ENCODE measurements around the gene GRID1. TPM values are rescaled to one million over a fixed set of nuclear protein-coding genes. Genes with fewer than 3 reads are reported as not detected.
"Not testable (repeated sequence)": the region's sequence is repeated elsewhere in the genome, so short reads cannot be mapped to it uniquely, and the experiment has no call there.

The GRID1 gene
- total RNA-seq, 1 donor from 2014 or later: 0.12 TPM

GRCh38 chr10:85983051-85983450 is 383.5 kb downstream of the GRID1 start:
- DNase-seq (ENCODE audit: extremely low read depth, low read depth, low spot score): no peak

- no peak for DNase-seq (ENCODE audit: extremely low read depth, low read depth, low spot score)
Measured at GRCh38 chr10:85979598-85979997, 387.0 kb downstream of the GRID1 start.

GRCh38 chr10:85978566-85979358 is 387.8 kb downstream of the GRID1 start:
- no peak for DNase-seq (ENCODE audit: extremely low read depth, low read depth, low spot score)

- no peak for DNase-seq (ENCODE audit: extremely low read depth, low read depth, low spot score)
Measured at GRCh38 chr10:85977642-85978041, 389.0 kb downstream of the GRID1 start.

- DNase-seq (ENCODE audit: extremely low read depth, low read depth, low spot score): no peak
Measured at GRCh38 chr10:85976267-85976793, 390.3 kb downstream of the GRID1 start.

- no peak for DNase-seq (ENCODE audit: extremely low read depth, low read depth, low spot score)
Measured at GRCh38 chr10:85971494-85971893, 395.1 kb downstream of the GRID1 start.

DNA sequence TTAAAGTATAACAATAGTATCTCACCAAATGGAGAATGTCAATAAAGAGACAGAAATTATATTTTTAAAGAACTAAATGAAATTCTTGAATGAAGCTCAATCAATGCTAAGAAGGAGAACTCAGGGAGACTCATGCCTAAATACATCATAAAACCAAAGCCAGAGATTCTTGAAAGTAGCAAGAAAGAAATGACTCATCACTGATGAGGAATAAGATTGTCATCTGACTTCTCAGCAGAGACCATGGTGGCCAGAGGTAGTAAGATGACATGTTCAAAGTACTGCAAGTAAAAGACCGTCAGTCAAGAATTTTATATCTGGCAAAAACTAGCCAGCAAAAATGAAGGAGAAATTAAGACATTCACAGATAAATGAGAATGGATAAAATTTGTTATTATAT is 399.0 kb downstream of the GRID1 start:
- DNase-seq (ENCODE audit: extremely low read depth, low read depth, low spot score): no peak

GRCh38 chr10:85961479-85962067 is 405.0 kb downstream of the GRID1 start:
- DNase-seq (ENCODE audit: extremely low read depth, low read depth, low spot score): no peak

DNA sequence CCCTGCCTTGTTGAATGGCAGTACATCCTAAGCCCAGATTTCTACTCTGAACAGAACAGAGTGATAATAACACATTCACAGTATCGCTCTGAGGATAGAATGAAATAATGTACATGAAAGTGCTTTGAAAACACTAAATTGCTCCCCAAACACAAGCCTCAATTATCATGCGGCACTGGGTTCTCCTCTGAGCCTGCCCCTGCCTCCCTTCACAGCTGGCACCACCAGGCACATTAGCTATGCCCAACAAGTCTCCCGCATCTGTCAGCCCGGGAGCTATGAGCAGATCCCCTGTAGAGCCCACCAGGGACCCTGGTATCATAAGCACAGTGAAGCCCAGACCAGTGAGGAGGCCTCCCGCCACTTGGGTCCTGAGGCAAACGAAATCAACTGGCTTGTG is 405.5 kb downstream of the GRID1 start:
- DNase-seq (ENCODE audit: extremely low read depth, low read depth, low spot score): no peak

DNA sequence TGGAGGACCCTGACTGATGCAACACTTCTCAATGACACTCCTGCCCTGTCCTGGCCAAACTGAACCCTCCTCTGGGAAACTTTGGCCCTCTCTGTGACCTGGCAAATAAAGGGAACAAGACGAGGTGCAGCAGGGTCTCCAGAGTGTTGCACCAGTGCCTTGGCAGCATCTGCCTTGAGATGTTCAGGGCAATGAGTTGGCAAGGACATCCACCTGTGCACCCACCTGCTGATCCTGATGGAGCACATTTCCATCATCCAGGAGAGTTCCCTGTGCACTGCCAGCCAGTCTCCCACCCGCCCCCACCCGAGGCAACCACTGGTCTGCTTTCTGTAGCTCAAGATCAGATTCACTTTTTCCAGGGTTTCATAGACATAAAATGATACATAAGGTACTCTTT is 407.4 kb downstream of the GRID1 start:
- no peak for DNase-seq (ENCODE audit: extremely low read depth, low read depth, low spot score)

- no peak for DNase-seq (ENCODE audit: extremely low read depth, low read depth, low spot score)
Measured at GRCh38 chr10:85950921-85951320, 415.7 kb downstream of the GRID1 start.

GRCh38 chr10:85946713-85947326 is 419.8 kb downstream of the GRID1 start:
- no peak for DNase-seq (ENCODE audit: extremely low read depth, low read depth, low spot score)

- no peak for DNase-seq (ENCODE audit: extremely low read depth, low read depth, low spot score)
Measured at GRCh38 chr10:85936161-85936560, 430.4 kb downstream of the GRID1 start.

DNA sequence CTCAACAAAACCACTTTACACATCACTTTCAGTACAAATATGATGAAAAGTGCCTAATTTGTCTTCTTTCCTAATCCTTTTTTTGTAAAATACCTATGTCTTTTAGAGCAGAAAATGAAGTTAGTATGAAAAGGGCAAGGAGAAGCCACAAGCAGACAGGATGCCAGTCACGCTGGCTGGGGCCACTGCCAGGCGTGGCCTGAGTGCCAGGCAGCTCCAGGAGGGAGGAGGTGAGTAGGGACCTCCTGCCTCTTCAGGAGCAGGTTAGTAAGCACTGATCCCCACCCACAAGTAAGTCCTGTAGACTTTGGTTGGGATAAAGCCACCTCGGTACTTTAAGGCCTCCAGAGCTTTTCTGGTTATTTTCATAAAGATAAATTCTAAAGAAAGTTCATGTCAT is 432.0 kb downstream of the GRID1 start:
- DNase-seq (ENCODE audit: extremely low read depth, low read depth, low spot score): no peak

- DNase-seq (ENCODE audit: extremely low read depth, low read depth, low spot score): not testable (repeated sequence)
Measured at GRCh38 chr10:85929993-85930392, 436.6 kb downstream of the GRID1 start.

DNA sequence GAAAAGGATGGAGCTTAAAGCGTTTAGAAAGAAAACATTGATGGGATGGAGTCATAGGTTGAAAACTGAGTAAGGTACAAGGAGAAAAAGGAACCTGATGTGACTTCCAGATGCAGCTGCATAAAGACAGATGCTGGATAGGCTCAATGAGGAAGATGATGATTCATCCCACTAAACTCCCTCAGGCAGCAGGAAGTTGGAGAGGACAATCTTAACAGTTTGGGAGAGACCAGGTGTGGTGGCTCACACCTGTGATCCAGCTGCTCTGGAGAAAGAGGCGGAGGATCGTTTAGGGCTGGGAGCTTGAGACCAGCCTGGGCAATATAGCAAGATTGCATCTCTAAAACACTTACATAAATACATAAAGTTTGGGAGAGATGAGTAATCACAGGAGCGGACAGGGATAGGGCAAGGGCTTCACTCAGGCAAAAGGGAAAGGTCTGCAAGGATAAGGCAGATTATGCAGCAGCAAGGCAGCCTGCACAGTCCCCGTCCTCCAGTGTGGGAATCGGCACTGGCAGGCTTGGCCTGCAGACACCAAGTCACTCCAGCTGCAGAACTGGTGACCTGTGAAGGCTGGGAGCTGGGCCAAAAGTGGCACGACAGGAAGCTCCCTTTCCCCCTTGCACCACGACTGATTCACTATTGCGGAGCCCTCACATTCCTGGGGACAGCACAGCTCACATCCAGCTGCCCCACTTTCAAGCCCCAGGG is 438.5 kb downstream of the GRID1 start:
- no peak for DNase-seq (ENCODE audit: extremely low read depth, low read depth, low spot score)

DNA sequence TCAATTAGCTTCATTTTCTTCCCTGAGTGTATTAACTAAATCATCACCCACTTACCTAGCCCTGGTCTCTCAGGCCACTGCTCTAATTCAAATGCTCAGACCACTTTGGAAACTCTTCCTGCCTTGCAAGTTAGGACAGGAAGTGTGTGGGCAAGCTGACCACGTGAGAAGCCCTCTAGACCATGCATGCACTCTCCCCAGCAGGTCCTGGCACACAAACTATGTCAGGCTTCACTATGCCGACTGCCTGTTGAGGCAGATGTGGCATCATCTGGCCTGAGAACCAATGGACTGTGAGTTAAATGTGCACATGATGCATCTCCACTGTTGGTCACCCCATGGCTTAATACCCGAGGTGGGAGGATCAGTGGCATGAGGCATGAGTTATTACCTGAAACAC is 439.6 kb downstream of the GRID1 start:
- no peak for DNase-seq (ENCODE audit: extremely low read depth, low read depth, low spot score)

DNA sequence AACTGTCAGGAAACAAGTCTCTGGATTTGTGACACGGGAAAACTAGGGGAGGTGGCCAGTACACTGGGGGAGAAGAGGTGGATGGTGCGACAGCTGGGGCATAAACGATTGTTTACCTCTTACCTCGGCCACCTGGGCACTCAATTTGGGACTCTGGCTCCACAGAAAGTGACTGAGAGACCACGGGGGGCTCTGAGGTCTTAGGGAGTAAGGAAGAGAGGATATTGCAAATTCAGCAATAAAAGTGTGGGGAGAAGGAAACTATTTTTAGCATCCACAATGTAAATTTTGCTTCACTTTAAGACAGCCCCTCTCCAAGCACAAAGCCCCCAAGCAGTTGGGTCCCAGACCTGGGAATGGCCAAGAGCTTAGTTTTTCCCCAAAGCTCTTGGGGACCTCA is 440.5 kb downstream of the GRID1 start:
- no peak for DNase-seq (ENCODE audit: extremely low read depth, low read depth, low spot score)

GRCh38 chr10:85925201-85925750 is 441.3 kb downstream of the GRID1 start:
- DNase-seq (ENCODE audit: extremely low read depth, low read depth, low spot score): no peak

DNA sequence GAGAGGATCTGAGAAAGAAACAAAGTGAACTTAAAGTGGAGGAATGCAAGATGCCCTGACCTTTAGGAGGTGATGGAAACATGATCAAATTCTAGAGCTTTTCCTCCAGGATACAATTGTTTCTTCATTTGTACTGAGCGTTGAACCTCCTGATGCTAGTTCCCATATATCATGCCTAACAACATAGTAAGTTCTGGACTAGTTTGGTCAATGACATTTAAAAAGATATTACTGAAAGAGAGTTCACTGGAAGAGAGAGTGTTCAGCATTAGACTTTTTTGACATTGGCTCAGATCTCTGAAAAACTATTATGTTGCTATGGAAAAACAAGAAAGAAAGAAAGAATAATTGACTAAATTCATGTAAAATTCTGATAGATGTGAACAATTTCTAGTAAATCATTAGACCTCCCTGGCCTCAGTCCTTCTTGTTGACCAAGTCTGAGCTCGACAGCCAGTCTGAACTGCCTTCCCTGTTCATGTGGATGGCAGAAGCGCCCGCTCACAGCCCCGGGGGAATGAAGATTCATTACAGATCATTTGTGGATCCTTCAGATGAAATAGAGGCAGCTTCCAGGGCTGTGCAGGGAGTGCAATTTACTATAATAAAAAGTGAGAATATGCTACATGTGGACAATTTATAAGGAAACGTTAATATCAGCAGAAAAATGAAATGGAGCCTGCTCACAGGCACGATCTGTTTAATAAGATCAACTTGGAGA is 442.1 kb downstream of the GRID1 start:
- DNase-seq (ENCODE audit: extremely low read depth, low read depth, low spot score): no peak

Data from glomerular endothelial cell (primary cell).